ENCODE results near the gene VCPKMT.

Gene VCPKMT

GRCh38 chr14:50067723-50068495 is 48.5 kb downstream of the VCPKMT start:
- DNase-seq (ENCODE audit: low read depth in 2 of 2), result no peak

- DNase-seq (ENCODE audit: low read depth in 2 of 2), result no peak
These were observed 50.8 kb downstream of the VCPKMT start for GRCh38 chr14:50065583-50065982.

DNA sequence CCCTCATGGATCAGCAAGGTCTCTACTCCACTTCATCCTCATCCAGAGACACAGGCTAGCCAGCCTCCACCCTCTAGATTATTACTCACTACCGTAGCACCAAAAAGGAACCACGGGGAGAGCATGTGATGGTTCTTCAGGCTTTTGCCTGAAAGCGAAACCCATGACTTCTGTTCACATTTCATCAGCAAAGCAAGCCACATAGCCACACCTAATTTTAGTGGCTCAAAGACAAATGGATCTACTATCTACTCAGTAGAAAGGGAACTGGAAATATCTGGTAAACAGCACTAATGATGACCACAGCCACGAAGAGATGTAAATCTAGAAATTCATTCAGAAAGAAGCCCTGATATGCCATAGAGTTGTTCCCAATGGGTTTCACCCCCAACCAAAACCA is 51.4 kb downstream of the VCPKMT start:
- DNase-seq (ENCODE audit: low read depth in 2 of 2), result peak in 1 of 2 experiments; percentile 54

GRCh38 chr14:50063876-50064420 is 52.4 kb downstream of the VCPKMT start:
- no peak for DNase-seq (ENCODE audit: low read depth in 2 of 2)

DNA sequence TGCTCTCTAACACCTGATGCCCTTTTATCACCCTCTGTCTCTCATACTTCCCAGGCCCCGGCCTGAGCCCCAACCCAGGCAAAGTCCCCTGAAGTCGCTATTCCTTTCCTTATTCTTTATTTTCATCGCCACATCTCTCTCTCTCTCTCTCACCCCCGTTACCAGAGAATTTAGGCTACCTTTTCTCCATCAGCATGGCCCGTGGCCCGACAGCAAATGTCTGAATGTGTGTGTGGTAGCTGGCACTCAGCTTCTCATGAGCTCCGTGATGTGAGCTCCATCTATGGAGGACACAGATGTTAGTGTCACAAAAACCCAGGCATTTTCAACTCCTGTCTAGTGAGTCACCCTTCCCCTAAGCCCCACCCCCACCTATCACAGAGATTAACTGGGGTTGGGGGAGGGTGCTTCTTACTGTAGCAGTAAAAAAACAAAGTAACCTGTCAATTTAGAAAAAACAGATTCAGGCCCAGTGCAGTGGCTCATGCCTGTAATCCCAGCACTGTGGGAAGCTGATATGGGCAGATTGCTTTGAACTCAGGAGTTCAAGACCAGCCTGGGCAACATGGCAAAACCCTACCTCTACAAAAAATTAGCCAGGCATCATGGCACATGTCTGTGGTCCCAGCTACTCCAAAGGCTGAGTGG is 53.8 kb downstream of the VCPKMT start:
- DNase-seq (ENCODE audit: low read depth in 2 of 2), result peak; percentile 61 to 72

- DNase-seq (ENCODE audit: low read depth in 2 of 2), result no peak
These were observed 54.5 kb downstream of the VCPKMT start for GRCh38 chr14:50061664-50062437.

DNA sequence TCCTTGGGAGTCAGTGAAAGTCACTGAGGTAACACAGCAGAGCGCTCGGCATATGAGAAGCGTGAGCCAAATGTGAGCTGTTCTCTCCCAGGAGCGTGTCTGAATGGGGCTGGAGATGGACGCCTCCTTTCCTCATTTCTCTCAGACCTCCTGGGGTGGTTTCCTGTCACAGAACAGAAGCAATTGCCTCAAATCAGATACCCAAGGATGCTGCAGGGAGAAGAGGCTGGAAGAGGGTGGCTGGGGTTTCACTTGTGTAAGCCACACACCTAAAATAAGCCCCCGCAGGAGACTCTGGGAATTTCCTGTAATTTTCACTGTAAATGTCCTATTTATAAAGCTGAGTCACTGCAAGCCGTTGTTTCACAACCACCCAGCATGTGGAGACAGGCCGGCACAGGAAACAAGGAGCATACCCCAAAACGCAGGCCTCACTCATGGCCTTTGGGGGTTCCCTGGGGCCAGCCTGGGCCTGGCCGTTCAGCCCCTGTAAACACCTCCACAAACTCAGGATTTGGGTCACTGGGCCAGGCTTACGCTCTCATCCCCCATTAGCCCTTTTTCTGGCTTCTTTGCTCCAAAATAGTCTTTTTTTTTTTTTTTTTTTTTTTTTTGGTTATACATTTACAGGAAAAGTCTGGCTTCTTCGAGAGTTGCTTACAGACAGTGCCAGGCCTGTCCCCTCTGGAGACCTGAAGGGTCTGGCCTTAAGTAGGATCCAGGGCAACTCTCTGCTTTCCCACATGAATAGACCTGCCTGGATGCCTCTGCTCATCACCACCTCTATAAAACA is 55.3 kb downstream of the VCPKMT start:
- DNase-seq (ENCODE audit: low read depth in 2 of 2), result no peak

- no peak for DNase-seq (ENCODE audit: low read depth in 2 of 2)
These were observed 56.4 kb downstream of the VCPKMT start for GRCh38 chr14:50059763-50060616.
